GM12874 (cell line): ENCODE results near the gene LYZL2.

ENCODE experiments used
- TF ChIP-seq, protein P1 (sequence below): IDR thresholded peaks from 2 replicates; pipeline ENCODE4 v1.5.1; 2011; ENCODE audit warnings: low read depth, mild to moderate bottlenecking, control low read depth, low read length, moderate library complexity; ENCODE audit not compliant: insufficient read depth

Gene LYZL2

DNA sequence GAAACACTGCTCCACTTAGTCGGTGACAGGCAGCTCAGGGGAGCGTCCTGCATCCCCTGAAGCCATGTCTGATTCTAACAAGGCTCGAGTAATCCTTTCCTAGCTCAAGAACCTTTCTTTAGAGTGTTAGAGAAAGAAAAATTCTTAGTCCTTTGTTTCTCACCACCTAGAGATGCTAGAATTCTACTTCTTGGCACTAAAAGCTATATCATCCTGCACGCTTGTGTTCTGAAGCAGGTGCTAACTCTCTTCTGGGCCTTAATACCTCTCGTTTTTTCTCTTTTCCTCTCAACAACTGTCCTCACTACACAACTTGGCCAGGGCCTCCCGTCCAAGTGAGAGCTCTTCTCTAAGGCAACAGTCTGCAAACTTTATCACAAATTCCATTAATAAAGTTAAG, at the start of gene LYZL2:
TSS of gene LYZL2 (minus strand) at position 101 of the 400 bp plus-strand sequence. CDS start 2,838 bp downstream, outside the sequence.
- TF ChIP-seq, protein P1, sequence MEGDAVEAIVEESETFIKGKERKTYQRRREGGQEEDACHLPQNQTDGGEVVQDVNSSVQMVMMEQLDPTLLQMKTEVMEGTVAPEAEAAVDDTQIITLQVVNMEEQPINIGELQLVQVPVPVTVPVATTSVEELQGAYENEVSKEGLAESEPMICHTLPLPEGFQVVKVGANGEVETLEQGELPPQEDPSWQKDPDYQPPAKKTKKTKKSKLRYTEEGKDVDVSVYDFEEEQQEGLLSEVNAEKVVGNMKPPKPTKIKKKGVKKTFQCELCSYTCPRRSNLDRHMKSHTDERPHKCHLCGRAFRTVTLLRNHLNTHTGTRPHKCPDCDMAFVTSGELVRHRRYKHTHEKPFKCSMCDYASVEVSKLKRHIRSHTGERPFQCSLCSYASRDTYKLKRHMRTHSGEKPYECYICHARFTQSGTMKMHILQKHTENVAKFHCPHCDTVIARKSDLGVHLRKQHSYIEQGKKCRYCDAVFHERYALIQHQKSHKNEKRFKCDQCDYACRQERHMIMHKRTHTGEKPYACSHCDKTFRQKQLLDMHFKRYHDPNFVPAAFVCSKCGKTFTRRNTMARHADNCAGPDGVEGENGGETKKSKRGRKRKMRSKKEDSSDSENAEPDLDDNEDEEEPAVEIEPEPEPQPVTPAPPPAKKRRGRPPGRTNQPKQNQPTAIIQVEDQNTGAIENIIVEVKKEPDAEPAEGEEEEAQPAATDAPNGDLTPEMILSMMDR, result no peak

DNA sequence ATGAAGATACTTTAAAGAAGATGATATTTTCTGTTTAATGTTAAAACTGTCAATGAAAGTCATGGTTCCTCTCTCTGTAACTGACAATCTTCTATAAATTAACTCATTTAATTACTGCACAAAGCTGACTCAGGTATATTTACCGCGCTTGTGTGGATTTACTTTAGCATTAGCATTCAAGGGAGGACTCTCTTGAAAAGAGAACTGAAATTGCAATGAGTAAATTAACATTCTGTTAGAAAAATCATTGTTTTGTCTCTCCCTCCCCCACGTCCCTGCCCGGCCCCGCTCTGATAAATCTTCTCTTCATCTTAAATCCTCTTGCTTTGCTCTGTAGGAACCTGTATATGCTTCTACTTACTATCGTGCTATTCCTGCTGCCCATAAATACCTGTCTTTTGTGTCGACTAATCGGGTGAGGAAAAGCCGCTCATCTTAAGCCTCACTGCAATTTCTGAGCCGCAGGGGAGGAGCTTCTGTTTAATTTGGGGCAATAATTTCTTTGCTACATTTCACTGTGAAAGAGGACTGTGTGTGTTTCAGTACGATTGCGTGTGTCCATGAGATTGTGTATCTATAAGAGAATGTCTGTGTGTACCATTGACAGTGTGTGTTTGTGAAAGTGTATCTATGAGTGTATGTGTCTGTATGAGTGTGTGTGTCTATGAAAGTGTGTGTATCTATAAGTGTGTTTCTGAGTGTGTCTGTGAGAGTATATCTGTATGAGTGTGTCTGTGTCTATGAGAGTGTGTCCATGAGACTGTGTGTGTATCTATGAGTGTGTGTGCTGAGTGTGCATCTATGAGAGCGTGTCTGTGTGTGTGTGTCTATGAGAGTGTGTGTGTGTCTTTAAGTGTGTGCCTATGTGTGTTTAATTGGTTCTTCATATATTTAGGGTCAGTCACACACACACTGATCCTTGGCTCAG, 46.5 kb upstream of the LYZL2 start:
- TF ChIP-seq, protein P1, result no peak

DNA sequence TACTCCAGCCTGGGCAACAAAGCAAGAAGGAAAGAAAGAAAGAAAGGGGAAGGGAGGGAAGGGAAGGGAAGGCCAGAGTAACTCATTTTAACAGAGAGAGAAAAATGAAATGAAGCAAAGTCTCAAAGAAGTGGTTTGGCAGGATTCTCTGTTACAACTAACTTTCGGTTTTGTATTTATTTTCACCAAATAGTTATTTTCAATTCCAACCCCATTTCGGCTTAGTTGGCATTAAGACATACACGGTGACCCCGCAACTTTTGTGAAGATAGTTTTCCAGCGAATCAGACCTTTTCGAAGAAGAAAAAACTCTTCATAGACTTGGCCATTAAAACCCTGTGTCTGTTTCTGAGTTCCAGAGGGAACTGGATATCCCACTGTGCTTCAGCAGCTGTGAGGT, 45.2 kb upstream of the LYZL2 start:
- TF ChIP-seq, protein P1, result no peak

DNA sequence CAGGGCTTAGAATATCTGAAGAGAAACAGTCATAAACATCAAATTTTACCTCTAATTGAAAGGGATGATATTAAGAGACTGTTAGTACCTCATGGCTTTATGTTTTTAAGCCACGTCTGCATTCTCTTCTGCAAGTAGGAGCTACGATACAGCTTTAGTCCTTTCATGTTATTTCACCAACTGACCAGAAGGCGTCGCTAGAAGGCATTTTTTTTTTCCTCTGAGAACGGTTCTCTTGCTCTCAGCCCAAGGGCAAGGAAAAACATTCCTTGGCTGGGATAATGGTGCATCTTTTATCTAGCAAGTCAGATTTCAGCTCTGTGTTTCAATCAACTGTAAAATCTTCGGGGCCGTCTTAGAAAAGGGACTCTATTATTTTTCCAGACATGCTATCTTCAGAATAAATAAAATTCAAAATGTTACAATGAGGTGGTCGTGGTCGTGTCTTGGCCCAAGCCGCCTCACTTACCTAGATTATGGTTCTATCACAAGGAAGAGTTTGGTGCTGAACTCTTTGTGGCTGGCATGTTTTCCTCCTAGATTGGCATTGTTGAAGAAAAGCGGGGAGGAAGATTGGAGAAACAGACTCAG, 41.6 kb upstream of the LYZL2 start:
- TF ChIP-seq, protein P1, result peak; percentile 68

DNA sequence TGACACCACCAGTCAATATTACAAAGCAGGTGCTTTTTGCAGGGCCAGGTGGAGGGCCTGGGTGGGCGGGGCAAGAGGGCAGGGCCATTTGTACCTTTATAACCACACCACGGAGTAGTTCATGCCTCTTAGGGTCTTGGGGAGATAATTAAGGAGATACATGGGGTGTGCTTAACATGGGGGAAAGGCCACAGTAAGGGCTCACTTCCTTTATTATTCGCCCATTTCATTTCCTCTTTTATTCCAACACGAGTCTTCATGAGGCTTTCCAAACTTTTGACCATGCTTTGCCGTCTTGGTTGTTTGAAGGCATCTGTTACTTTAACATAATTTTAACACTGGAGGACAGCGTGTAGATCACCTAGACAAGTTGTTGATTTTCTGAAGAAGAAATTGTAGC, 33.3 kb upstream of the LYZL2 start:
- TF ChIP-seq, protein P1, result no peak

DNA sequence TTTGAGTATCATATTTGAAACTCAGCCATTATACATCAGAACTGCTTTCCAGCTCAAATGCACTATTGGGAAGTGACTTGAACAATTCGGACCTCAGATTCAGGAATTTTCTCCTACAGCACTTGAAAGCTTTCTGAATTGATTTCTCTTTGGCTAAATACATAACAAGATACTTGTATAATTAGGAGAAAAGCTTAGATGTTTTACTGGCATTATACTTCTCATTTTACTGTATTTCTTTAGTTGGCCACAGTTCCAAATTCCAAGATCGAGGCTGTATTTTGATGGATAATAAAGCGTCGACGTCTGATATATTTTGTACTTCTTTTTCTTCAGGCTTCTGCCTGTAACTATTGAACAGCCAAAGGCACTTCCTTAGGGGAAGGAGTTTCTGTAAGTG, 26.7 kb upstream of the LYZL2 start:
- TF ChIP-seq, protein P1, result no peak

DNA sequence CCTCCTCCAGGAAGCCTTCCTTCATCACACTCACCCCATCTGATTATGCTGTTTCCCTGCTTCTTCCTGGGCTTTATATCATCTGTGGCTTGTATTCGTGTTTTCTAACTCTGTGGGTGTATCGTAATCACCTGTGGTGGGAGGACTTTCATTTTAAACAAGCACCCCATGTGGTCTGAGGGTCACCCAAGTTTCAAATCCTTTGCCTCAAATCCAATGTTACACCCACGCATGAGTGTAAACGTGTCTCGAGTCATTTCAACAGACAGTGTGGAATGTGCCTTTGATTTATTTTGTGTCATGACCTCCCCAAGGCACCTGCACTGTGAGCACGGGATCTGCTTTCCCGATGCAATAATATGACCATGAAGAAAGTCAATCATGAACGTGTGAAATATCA, 17.5 kb upstream of the LYZL2 start:
- TF ChIP-seq, protein P1, result no peak
